Measurements from ENCODE around the gene FSTL4.
A peak's percentile ranks its signal among the peaks of the same experiment; 100 is the strongest.

Gene FSTL4

DNA sequence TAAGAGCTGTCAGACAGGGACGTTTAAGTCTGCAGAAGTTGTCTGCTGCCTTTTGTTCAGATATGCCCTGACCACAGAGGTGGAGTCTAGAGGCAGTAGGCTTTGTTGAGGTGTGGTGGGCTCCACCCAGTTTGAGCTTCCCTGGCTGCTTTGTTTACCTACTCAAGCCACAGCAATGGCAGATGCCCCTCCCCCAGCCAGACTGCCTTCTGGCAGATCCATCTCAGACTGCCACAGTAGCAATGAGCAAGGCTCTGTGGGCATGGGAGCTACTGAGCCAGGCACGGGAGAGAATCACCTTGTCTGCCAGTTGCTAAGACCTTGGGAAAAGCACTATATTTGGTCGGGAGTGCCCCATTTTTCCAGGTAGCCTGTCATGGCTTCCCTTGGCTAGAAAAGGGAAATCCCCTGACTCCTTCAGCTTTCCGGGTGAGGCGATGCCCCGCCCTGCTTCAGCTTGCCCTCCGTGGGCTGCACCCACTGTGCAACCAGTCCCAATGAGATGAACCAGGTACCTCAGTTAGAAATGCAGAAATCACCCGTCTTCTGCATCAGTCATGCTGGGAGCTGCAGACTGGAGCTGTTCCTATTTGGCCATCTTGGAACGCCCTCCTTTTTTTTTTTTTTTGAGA, 441.5 kb downstream of the FSTL4 start:
- peak; percentile 26 for DNase-seq (ENCODE audit: low read depth)

GRCh38 chr5:133164759-133165158, 447.6 kb downstream of the FSTL4 start:
- no peak for DNase-seq (ENCODE audit: low read depth)

GRCh38 chr5:133163839-133164238, 448.5 kb downstream of the FSTL4 start:
- no peak for DNase-seq (ENCODE audit: low read depth)

GRCh38 chr5:133159543-133159942, 452.8 kb downstream of the FSTL4 start:
- DNase-seq (ENCODE audit: low read depth) = no peak

- DNase-seq (ENCODE audit: low read depth) = no peak
Observed at GRCh38 chr5:133155326-133155969, 456.9 kb downstream of the FSTL4 start.

GRCh38 chr5:133154274-133155075, 457.9 kb downstream of the FSTL4 start:
- no peak for DNase-seq (ENCODE audit: low read depth)

DNA sequence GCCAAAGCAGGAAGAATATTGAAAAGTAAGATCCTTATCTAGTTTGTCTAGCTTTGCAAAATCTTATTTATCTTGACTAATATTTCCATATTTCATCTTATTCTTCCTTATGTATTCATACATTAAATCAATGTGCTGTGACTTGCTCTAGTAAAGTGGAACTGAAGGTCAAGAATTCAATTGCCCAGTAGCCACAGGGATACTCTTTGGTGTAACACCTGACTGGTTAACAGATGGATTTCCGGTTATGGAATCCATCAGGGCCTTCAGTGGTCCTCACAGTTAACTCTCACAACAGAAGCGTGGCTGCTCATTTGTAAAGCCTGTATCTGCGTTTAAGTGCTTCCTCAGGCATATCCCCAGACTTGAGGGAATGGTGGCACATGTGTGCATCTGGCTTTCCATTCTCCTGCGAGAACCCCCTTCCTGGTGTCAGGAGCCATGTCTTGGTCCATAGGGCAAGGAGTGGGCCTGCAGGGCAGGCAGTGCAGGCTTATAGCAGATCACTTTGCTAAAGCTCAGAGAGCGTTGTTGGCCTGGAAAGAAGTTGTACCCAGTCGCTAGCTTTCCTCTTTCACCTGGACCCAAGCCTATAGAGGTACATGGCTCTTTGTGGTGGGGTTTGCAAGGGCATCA, 461.3 kb downstream of the FSTL4 start:
- DNase-seq (ENCODE audit: low read depth) = no peak

DNA sequence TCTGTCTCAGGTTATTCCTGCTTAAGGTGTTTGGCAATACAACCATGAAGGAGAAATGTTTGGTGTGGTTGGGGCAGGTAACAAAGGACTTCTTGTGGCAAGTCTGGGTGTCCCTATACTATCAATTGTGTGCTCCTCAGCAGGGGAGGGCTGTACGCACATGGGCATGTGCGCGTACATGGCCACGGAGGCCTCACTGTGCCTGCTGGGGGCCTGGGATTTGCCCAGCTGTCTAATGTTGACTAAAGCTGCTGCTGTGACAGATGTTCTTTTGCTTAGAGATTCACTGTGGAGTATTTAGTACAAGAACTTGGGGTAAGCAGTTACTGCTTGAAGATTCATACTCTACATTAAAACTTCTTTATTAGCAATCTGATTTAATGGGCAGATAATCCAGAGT, 463.0 kb downstream of the FSTL4 start:
- no peak for DNase-seq (ENCODE audit: low read depth)

DNA sequence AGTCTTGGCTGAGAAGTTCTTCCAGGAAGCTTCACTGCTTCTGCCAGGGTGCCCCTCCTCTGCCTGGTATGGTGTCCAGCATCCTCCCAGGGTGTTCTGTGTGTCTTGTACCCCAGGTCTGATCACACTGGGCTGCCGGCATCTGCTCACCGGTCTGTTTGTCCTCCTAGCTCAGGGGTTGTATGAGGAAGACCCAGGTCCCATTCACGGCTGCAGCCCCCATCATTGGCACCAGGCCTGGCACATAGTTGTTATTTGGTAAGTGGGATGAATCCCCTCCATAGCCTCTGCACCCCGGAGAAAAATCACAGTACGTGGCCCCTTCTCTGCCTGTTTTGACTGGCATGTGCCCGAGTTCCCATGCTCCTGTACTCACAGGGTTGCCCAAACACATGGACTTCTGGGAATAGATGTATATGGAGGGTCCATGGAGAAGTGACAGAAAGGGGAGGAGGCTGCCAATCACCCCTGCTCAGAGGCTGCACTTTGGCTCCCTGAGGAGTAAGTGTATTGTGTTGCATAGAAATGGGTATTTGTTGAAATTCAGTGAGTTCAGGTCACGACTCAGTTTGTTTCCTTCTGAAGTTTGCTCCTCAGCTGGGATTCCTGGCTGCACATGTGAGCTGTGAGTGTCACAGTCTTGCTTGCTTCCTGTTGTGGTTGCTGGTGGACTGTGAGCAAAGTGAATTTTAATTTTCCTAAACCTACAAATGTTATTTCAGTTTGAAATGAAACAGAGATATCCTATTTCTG, 464.4 kb downstream of the FSTL4 start:
- no peak for DNase-seq (ENCODE audit: low read depth)

DNA sequence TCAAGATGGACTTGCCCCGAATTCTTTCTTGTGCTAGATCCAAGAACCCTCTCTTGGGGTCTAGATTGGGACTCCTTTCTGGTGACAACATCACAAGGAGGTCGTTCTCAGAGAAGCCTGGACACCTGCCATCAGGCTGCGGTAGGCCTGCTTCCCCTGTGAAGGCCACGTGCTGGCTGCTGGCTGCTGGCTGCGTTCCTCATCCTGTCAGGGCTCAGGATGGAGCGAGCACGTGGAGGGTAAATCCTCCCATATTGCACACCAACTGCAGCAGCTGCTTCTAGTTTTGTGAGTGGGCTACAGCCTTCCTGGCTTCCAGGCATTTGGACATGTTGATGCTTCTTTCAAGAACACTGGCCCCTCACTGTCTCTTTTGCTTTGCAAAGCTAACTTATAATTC, 464.9 kb downstream of the FSTL4 start:
- no peak for DNase-seq (ENCODE audit: low read depth)
